ENCODE results near the gene OR51B2. TPM values are rescaled to one million over a fixed set of nuclear protein-coding genes. Genes with fewer than 3 reads are reported as not detected.

OR51B2 gene
- total and polyA plus RNA-seq, 2 donors (not counting 1 experiment from before 2014, with no cell fraction given) = not detected

GRCh38 chr11:5275369-5276110, 48.6 kb downstream of the OR51B2 start:
- TF ChIP-seq EZH2 (IDR thresholded peaks at IDR 0.05; ENCODE audit: low read length, missing control alignments) (no peak), CTCF (conservative IDR thresholded peaks at IDR 0.05 in 1 of 2, IDR thresholded peaks at IDR 0.05 in 1 of 2; ENCODE audit: low read depth in 1 of 2, low read length in 2 of 2) (no peak)
- Histone ChIP-seq H4K20me1 (ENCODE audit: control insufficient read depth, extremely low read depth, insufficient read depth, low read length) (no peaks in the 10 kb centered on the region), H3K27me3 (ENCODE audit: control insufficient read depth, insufficient read depth, low read length) (no peaks in the 10 kb centered on the region), H3K36me3 (ENCODE audit: control insufficient read depth, insufficient read depth, low read length) (no peaks in the 10 kb centered on the region), H3K4me3 (replicated peaks in 1 of 4; ENCODE audit: control extremely low read depth in 1 of 4, insufficient read depth in 1 of 4, low read depth in 3 of 4, low read length in 4 of 4) (no peak overlapping the region), H3K4me1 (ENCODE audit: control insufficient read depth, extremely low read depth, insufficient read depth, low read length) (peaks cover 10% of the 10 kb centered on the region), H3K4me2 (ENCODE audit: extremely low read depth, insufficient read depth, low read length) (no peak overlapping the region), H3K9me3 (ENCODE audit: control insufficient read depth, insufficient read depth, low read depth, low read length) (no peaks in the 10 kb centered on the region), H2AFZ (ENCODE audit: low read length) (peak overlapping the region; percentile 21), H3K79me2 (ENCODE audit: control insufficient read depth, insufficient read depth, low read length) (no peaks in the 10 kb centered on the region), H3K27ac (ENCODE audit: insufficient read depth, low read length) (no peak overlapping the region), H3K9ac (ENCODE audit: insufficient read depth, low read length) (no peak overlapping the region)
- DNase-seq (ENCODE audit: low read depth in 2 of 2) = no peak

GRCh38 chr11:5274395-5274794, 49.7 kb downstream of the OR51B2 start:
- no peak overlapping the region for H3K27ac ChIP-seq (ENCODE audit: insufficient read depth, low read length)
- TF ChIP-seq EZH2 (IDR thresholded peaks at IDR 0.05; ENCODE audit: low read length, missing control alignments) (no peak), CTCF (conservative IDR thresholded peaks at IDR 0.05 in 1 of 2, IDR thresholded peaks at IDR 0.05 in 1 of 2; ENCODE audit: low read depth in 1 of 2, low read length in 2 of 2) (no peak)

More at GRCh38 chr11:5274395-5274794, 49.7 kb downstream of the OR51B2 start:
- Histone ChIP-seq H3K27me3 (ENCODE audit: control insufficient read depth, insufficient read depth, low read length) (no peaks in the 10 kb centered on the region), H3K4me3 (replicated peaks in 1 of 4; ENCODE audit: control extremely low read depth in 1 of 4, insufficient read depth in 1 of 4, low read depth in 3 of 4, low read length in 4 of 4) (no peak overlapping the region), H3K4me1 (ENCODE audit: control insufficient read depth, extremely low read depth, insufficient read depth, low read length) (peaks cover 3% of the 10 kb centered on the region), H3K9ac (ENCODE audit: insufficient read depth, low read length) (no peak overlapping the region), H4K20me1 (ENCODE audit: control insufficient read depth, extremely low read depth, insufficient read depth, low read length) (no peaks in the 10 kb centered on the region), H3K4me2 (ENCODE audit: extremely low read depth, insufficient read depth, low read length) (no peak overlapping the region), H2AFZ (ENCODE audit: low read length) (peak overlapping the region; percentile 66), H3K9me3 (ENCODE audit: control insufficient read depth, insufficient read depth, low read depth, low read length) (no peaks in the 10 kb centered on the region), H3K36me3 (ENCODE audit: control insufficient read depth, insufficient read depth, low read length) (no peaks in the 10 kb centered on the region), H3K79me2 (ENCODE audit: control insufficient read depth, insufficient read depth, low read length) (no peaks in the 10 kb centered on the region)
- peak in 1 of 2 donors; percentile 19 for DNase-seq (ENCODE audit: low read depth in 2 of 2)

Other genes starting within 250 kb of the OR51B2 start
- not detected in 2 replicates for gene OR52A5, start 185.9 kb downstream of the OR51B2 start, total RNA-seq
- gene OR52A5, start 185.9 kb downstream of the OR51B2 start, polyA plus RNA-seq = not detected in 2 replicates
- gene OR52A1, start 169.5 kb downstream of the OR51B2 start, total RNA-seq = not detected in 2 replicates
- not detected in 2 replicates for gene OR52A1, start 169.5 kb downstream of the OR51B2 start, polyA plus RNA-seq
- gene OR51V1, start 123.6 kb downstream of the OR51B2 start, total RNA-seq = not detected in 2 replicates
- gene OR51V1, start 123.6 kb downstream of the OR51B2 start, polyA plus RNA-seq = not detected in 2 replicates
- gene HBB, start 97.2 kb downstream of the OR51B2 start, total RNA-seq = not detected in 2 replicates
- gene HBB, start 97.2 kb downstream of the OR51B2 start, polyA plus RNA-seq = 0.16 and 0.22 TPM in 2 replicates
- 5.9 TPM in 1 of 2 replicates, not detected in the other for gene HBD, start 89.8 kb downstream of the OR51B2 start, total RNA-seq
- gene HBD, start 89.8 kb downstream of the OR51B2 start, polyA plus RNA-seq = 17.1 and 53.4 TPM in 2 replicates
- not detected in 2 replicates for gene HBG1, start 74.4 kb downstream of the OR51B2 start, total RNA-seq
- 0.41 and 0.46 TPM in 2 replicates for gene HBG1, start 74.4 kb downstream of the OR51B2 start, polyA plus RNA-seq
- not detected in 2 replicates for gene HBG2, start 69.5 kb downstream of the OR51B2 start, total RNA-seq
- 0.93 and 2.6 TPM in 2 replicates for gene HBG2, start 69.5 kb downstream of the OR51B2 start, polyA plus RNA-seq
- 0.33 TPM in 1 of 2 replicates, not detected in the other for gene HBE1, start 54.4 kb downstream of the OR51B2 start, total RNA-seq
- 2.0 and 3.1 TPM in 2 replicates for gene HBE1, start 54.4 kb downstream of the OR51B2 start, polyA plus RNA-seq
- 0.17 TPM in 1 of 2 replicates, not detected in the other for gene OR51B4, start 22.4 kb downstream of the OR51B2 start, total RNA-seq
- gene OR51B4, start 22.4 kb downstream of the OR51B2 start, polyA plus RNA-seq = not detected in 2 replicates
- 0.17 and 0.26 TPM in 2 replicates for gene OR51B5, start 19.2 kb upstream of the OR51B2 start, total RNA-seq
- gene OR51B5, start 19.2 kb upstream of the OR51B2 start, polyA plus RNA-seq = 0.06 TPM in 1 of 2 replicates, not detected in the other
- not detected in 2 replicates for gene OR51B6, start 27.2 kb upstream of the OR51B2 start, total RNA-seq
- gene OR51B6, start 27.2 kb upstream of the OR51B2 start, polyA plus RNA-seq = not detected in 2 replicates
- gene OR51M1, start 59.5 kb upstream of the OR51B2 start, total RNA-seq = not detected in 2 replicates
- 0.06 TPM in 1 of 2 replicates, not detected in the other for gene OR51M1, start 59.5 kb upstream of the OR51B2 start, polyA plus RNA-seq
- not detected in 2 replicates for gene OR51Q1, start 97.8 kb upstream of the OR51B2 start, total RNA-seq
- not detected in 2 replicates for gene OR51Q1, start 97.8 kb upstream of the OR51B2 start, polyA plus RNA-seq
- 0.17 and 0.26 TPM in 2 replicates for gene OR51I1, start 117.2 kb upstream of the OR51B2 start, total RNA-seq
- not detected in 2 replicates for gene OR51I1, start 117.2 kb upstream of the OR51B2 start, polyA plus RNA-seq
- gene OR51I2, start 125.0 kb upstream of the OR51B2 start, total RNA-seq = under 0.01 TPM in 1 of 2 replicates, not detected in the other
- gene OR51I2, start 125.0 kb upstream of the OR51B2 start, polyA plus RNA-seq = not detected in 2 replicates
- not detected in 2 replicates for gene OR52D1, start 164.4 kb upstream of the OR51B2 start, total RNA-seq
- gene OR52D1, start 164.4 kb upstream of the OR51B2 start, polyA plus RNA-seq = not detected in 2 replicates
- 0.17 TPM in 1 of 2 replicates, not detected in the other for gene UBQLN3, start 185.7 kb upstream of the OR51B2 start, total RNA-seq
- not detected in 2 replicates for gene UBQLN3, start 185.7 kb upstream of the OR51B2 start, polyA plus RNA-seq
- under 0.01 and 0.17 TPM in 2 replicates for gene UBQLNL, start 192.4 kb upstream of the OR51B2 start, total RNA-seq
- 0.09 and 0.10 TPM in 2 replicates for gene UBQLNL, start 192.4 kb upstream of the OR51B2 start, polyA plus RNA-seq
- 0.50 and 0.51 TPM in 2 replicates for gene OR52H1, start 224.2 kb upstream of the OR51B2 start, total RNA-seq
- not detected in 2 replicates for gene OR52H1, start 224.2 kb upstream of the OR51B2 start, polyA plus RNA-seq

Data from fibroblast of lung (primary cell).